K562 (cell line): ENCODE results near the gene RFX6. TPM values are rescaled to one million over a fixed set of nuclear protein-coding genes. Genes with fewer than 3 reads are reported as not detected.
A peak's percentile ranks its signal among the peaks of the same experiment; 100 is the strongest.

Experiments used
- ATAC-seq: fragments of 200-7000 bp; cut with Tn5 transposase; 3 replicates; pipeline ENCODE4 v1.9.1; 2020; ENCODE audit warnings: moderate library complexity
- BruUV-seq: library from RNA; stranded (reverse); fragments of 400-500 nt; replicated peaks from 2 replicates; lab custom pipeline; 2021; lab: Mats Ljungman, UMichigan
- CTCF ChIA-PET: fragments of 300-600 bp; formaldehyde crosslinking; extraction: SDS; loops from one replicate; lab custom pipeline; 2021; ENCODE audit warnings: low intra/inter-chr PET ratio; lab: Yijun Ruan, JAX
- POLR2A ChIA-PET: fragments of 300-600, 350-650 bp; sonication (Branson Sonifier 250); formaldehyde crosslinking; extraction: SDS; loops from one replicate; lab custom pipeline; 2021; ENCODE audit warnings: antibody characterized with exemption, inconsistent platforms; lab: Yijun Ruan, JAX
- DNase-seq, 4 experiments: peaks; one replicate each; pipeline versions ENCODE4 v3.0.0 to v3.0.0-alpha.2; 2011 to 2018; ENCODE audit warnings: low spot score in 3 of 4, mixed read lengths in 3 of 4; ENCODE audit errors: extremely low read depth in 1 of 4
- FAIRE-seq: peaks from 2 replicates; lab custom pipeline; 2011; peaks lifted over from hg19 to GRCh38; lab: Jason Lieb, UNC
- H2AFZ ChIP-seq: 2 replicates; pipeline ENCODE4 v1.6.0; 2011; ENCODE audit warnings: low read depth, low read length, control low read depth, inconsistent platforms
- H3K27ac ChIP-seq: fragments of 200-600 bp; 3 replicates; pipeline ENCODE4 v1.8.0; 2011; ENCODE audit warnings: low read depth, mild to moderate bottlenecking, control low read depth, inconsistent platforms, low read length, moderate library complexity, mixed read lengths; ENCODE audit errors: extremely low read depth
- H3K27me3 ChIP-seq, 2 experiments: fragments of 300-600 bp in 1 of 2; 2 replicates in 1 of 2; 3 replicates in 1 of 2; pipeline versions ENCODE4 v1.6.0 to v1.8.0; 2011; ENCODE audit warnings: inconsistent platforms in 2 of 2, low read length in 2 of 2, mild to moderate bottlenecking in 1 of 2, mixed read lengths in 1 of 2, moderate library complexity in 1 of 2; ENCODE audit not compliant: control insufficient read depth in 2 of 2, insufficient read depth in 2 of 2
- H3K36me3 ChIP-seq: fragments of 300-600 bp; 3 replicates; pipeline ENCODE4 v1.8.0; 2011; ENCODE audit warnings: mild to moderate bottlenecking, low read length, inconsistent platforms; ENCODE audit not compliant: control insufficient read depth, insufficient read depth
- H3K4me1 ChIP-seq, 2 experiments: fragments of 200-600 bp in 1 of 2; replicated peaks in 1 of 2; 2 replicates in 1 of 2; 3 replicates in 1 of 2; pipeline versions ENCODE4 v1.5.1 to v1.8.0; 2011; ENCODE audit warnings: inconsistent platforms in 2 of 2, low read length in 2 of 2, mild to moderate bottlenecking in 1 of 2, mixed read lengths in 1 of 2, moderate library complexity in 1 of 2; ENCODE audit not compliant: control insufficient read depth in 2 of 2, insufficient read depth in 2 of 2
- H3K4me2 ChIP-seq: 2 replicates; pipeline ENCODE4 v1.6.1; 2011; ENCODE audit warnings: low read length, control low read depth, inconsistent platforms, mixed read lengths; ENCODE audit not compliant: insufficient read depth
- H3K4me3 ChIP-seq: fragments of 200-600 bp; sonication (generic), shearing (Covaris generic); 2 replicates; pipeline ENCODE4 v1.5.1; 2016; ENCODE audit warnings: control low read depth, inconsistent platforms
- H3K79me2 ChIP-seq: fragments of 200-600 bp; 3 replicates; pipeline ENCODE4 v1.8.0; 2011; ENCODE audit warnings: low read length, inconsistent platforms; ENCODE audit not compliant: control insufficient read depth, insufficient read depth
- H3K9ac ChIP-seq, 2 experiments: 2 replicates each; pipeline versions ENCODE4 v1.6.0 to v1.6.1; 2011; ENCODE audit warnings: low read depth in 2 of 2, low read length in 2 of 2, control low read depth in 1 of 2, inconsistent platforms in 1 of 2, mild to moderate bottlenecking in 1 of 2, mixed read lengths in 1 of 2; ENCODE audit not compliant: insufficient read depth in 1 of 2
- H3K9me1 ChIP-seq: one replicate; pipeline ENCODE4 v1.6.0; 2011; ENCODE audit warnings: inconsistent platforms, mild to moderate bottlenecking, low read length, moderate library complexity; ENCODE audit not compliant: control insufficient read depth, insufficient read depth
- H3K9me3 ChIP-seq: replicated peaks from 2 replicates; pipeline ENCODE4 v1.5.1; 2011; ENCODE audit warnings: low read depth, low read length, inconsistent platforms; ENCODE audit not compliant: control insufficient read depth, insufficient read depth
- H4K20me1 ChIP-seq: replicated peaks from 2 replicates; pipeline ENCODE4 v1.6.1; 2011; ENCODE audit warnings: low read length, inconsistent platforms, mixed read lengths; ENCODE audit not compliant: control insufficient read depth, insufficient read depth
- MEIS2 ChIP-seq: fragments of 450-650 bp; IDR thresholded peaks from 2 replicates; pipeline ENCODE4 v1.6.1; 2014; ENCODE audit warnings: mild to moderate bottlenecking; ENCODE audit not compliant: partially characterized antibody
- ZNF316 ChIP-seq: fragments of 450-650 bp; IDR thresholded peaks from 2 replicates; pipeline ENCODE4 v1.6.1; 2016
- WGBS: fragments of 100-300 bp; shearing (Covaris generic); methylation state at CpG from one replicate; pipeline ENCODE4 v1.1.6; 2016; ENCODE audit warnings: low coverage, mixed read lengths; ENCODE audit not compliant: insufficient coverage; ENCODE audit errors: missing lambda C conversion rate; 5-methylcytosine and 5-hydroxymethylcytosine counted together
- in situ Hi-C: fragments of 300-500 bp; cut with MboI; formaldehyde crosslinking; loops from 4 replicates; pipeline ENCODE4 v1.15.0; 2018; ENCODE audit warnings: inconsistent platforms, mixed read lengths
- intact Hi-C: fragments of 100-400 bp; cut with micrococcal nuclease; formaldehyde crosslinking; loops from 2 replicates; pipeline ENCODE4 v1.14.2; 2022
- polyA plus RNA-seq, 8 experiments: library from polyadenylated mRNA; depleted of rRNA in 4 of 8; stranded (reverse) in 5 of 8; unstranded in 3 of 8; fragments of >200 nt; fragmentation: Nextera tagmentation in 2 of 8; fragmentation: Illumina TruSeq in 1 of 8; extraction: Ambion mirVana in 2 of 8; extraction: Trizol in 1 of 8; gene quantifications; 2 replicates each; pipeline versions ENCODE4 v1.2.1 to v1.2.3, GENCODE V29; 2011 to 2014; ENCODE audit warnings: inconsistent platforms in 1 of 8, missing spikeins in 1 of 8
- total RNA-seq, 7 experiments: library from RNA; depleted of rRNA in 6 of 7; stranded (reverse); fragments of >200 nt in 6 of 7; fragmentation: Illumina TruSeq in 2 of 7; extraction: Trizol in 2 of 7; gene quantifications; 2 replicates each; pipeline versions ENCODE4 v1.2.1 to v1.2.3, GENCODE V29; 2011 to 2021; ENCODE audit warnings: low replicate concordance in 1 of 7
- TF ChIP-seq, protein P1 (sequence below): fragments of 250-450 bp; sonication (Bioruptor Pico); IDR thresholded peaks from 2 replicates; pipeline ENCODE4 v1.8.0; 2021; ENCODE audit warnings: moderate library complexity, mild to moderate bottlenecking, inconsistent platforms
- TF ChIP-seq, protein P2 (sequence below): conservative IDR thresholded peaks from 2 replicates; pipeline ENCODE4 v1.6.1; 2011; ENCODE audit warnings: low read depth, mild to moderate bottlenecking, low read length; ENCODE audit not compliant: control insufficient read depth

RFX6 gene
- total and polyA plus RNA-seq, 9 of the 15 experiments (the other 6 are each of a cell fraction or from before 2014, with no cell fraction given), result not detected

DNA sequence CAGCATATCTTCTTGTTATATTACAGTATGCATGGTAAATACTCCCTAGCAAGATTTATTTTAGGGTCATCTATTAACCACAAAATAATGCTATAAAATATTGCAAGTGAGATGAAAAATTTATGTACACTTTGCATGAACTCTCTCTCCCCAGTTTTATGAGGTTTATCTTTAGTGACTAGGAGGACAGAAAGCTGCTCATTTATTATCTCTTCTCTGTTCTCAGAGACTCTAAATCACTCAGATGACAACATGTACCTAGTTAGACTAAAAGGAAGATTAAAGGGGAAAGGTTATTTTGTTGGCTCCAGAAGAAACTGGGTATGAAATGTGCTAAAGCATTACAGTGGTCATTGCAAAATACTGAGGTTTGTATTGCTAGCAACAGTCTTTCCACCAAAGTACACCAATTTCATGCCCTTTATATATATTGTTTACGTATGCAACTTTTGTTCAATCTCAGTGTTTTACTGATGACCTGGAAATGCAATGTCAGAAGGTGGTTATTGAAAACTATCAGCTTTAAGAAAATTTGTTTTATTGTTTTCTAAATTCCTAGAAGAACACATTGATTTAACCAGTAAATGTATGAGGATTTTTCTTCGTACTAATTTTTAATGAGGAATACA, 11.8 kb downstream of the RFX6 start:
- no peak for FAIRE-seq
- Histone ChIP-seq H2AFZ (no peak overlapping the region), H3K27me3 (no peaks in the 10 kb centered on the region), H3K27ac (no peak overlapping the region), H4K20me1 (no peaks in the 10 kb centered on the region), H3K9ac (no peak overlapping the region), H3K4me3 (no peak overlapping the region), H3K9me1 (no peaks in the 10 kb centered on the region), H3K4me1 (no peaks in the 10 kb centered on the region), H3K79me2 (no peaks in the 10 kb centered on the region), H3K4me2 (no peak overlapping the region), H3K36me3 (no peaks in the 10 kb centered on the region), H3K9me3 (no peaks in the 10 kb centered on the region)
- whole genome bisulfite sequencing, result 0% methylated on average over 2 of the region's 2 CpGs
- in situ Hi-C loops (no loop called here), intact Hi-C loops (no loop called here)
- ChIA-PET POLR2A (no interaction called here), CTCF (no interaction called here)
- ATAC-seq, result no peak
- no TSS peak for BruUV-seq
- TF ChIP-seq, protein P1, sequence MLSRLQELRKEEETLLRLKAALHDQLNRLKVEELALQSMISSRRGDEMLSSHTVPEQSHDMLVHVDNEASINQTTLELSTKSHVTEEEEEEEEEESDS (CRISPR knock-in tag), result no peak
- TF ChIP-seq ZNF316 (peak; percentile 40), MEIS2 (peak; percentile 15)
- TF ChIP-seq, protein P2, sequence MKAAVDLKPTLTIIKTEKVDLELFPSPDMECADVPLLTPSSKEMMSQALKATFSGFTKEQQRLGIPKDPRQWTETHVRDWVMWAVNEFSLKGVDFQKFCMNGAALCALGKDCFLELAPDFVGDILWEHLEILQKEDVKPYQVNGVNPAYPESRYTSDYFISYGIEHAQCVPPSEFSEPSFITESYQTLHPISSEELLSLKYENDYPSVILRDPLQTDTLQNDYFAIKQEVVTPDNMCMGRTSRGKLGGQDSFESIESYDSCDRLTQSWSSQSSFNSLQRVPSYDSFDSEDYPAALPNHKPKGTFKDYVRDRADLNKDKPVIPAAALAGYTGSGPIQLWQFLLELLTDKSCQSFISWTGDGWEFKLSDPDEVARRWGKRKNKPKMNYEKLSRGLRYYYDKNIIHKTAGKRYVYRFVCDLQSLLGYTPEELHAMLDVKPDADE, result no peak
- DNase-seq, result no peak
